ENCODE results near the gene RPRD1A.

DNA sequence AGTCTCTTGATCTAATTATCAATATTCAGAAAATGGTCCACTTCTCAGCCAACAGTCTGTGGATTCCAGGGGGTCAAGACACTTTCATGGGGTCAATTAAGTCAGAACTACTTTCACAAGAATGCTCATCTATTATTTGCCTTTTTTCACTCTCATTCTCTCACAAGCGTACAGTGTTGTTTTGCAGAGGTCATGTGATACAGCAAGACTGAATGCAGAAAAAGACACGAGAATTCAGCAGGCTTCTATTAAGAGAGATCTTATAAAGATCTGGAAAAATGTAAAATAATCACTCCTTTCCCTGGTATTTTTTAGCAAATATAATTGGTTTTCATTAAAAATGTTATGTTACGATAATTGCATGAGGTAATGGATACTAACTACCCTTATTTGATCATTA, 8.7 kb downstream of the RPRD1A start:
- TF ChIP-seq POLR2AphosphoS5 (IDR thresholded peaks at IDR 0.05) (no peak), POLR2A (IDR thresholded peaks at IDR 0.05) (no peak)
- TF ChIP-seq, protein P1, sequence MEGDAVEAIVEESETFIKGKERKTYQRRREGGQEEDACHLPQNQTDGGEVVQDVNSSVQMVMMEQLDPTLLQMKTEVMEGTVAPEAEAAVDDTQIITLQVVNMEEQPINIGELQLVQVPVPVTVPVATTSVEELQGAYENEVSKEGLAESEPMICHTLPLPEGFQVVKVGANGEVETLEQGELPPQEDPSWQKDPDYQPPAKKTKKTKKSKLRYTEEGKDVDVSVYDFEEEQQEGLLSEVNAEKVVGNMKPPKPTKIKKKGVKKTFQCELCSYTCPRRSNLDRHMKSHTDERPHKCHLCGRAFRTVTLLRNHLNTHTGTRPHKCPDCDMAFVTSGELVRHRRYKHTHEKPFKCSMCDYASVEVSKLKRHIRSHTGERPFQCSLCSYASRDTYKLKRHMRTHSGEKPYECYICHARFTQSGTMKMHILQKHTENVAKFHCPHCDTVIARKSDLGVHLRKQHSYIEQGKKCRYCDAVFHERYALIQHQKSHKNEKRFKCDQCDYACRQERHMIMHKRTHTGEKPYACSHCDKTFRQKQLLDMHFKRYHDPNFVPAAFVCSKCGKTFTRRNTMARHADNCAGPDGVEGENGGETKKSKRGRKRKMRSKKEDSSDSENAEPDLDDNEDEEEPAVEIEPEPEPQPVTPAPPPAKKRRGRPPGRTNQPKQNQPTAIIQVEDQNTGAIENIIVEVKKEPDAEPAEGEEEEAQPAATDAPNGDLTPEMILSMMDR (IDR thresholded peaks at IDR 0.05): no peak
